ENCODE data around the gene TXNDC16.
"Not testable (repeated sequence)": the region's sequence is repeated elsewhere in the genome, so short reads cannot be mapped to it uniquely, and the experiment has no call there.

The TXNDC16 gene, protein sequence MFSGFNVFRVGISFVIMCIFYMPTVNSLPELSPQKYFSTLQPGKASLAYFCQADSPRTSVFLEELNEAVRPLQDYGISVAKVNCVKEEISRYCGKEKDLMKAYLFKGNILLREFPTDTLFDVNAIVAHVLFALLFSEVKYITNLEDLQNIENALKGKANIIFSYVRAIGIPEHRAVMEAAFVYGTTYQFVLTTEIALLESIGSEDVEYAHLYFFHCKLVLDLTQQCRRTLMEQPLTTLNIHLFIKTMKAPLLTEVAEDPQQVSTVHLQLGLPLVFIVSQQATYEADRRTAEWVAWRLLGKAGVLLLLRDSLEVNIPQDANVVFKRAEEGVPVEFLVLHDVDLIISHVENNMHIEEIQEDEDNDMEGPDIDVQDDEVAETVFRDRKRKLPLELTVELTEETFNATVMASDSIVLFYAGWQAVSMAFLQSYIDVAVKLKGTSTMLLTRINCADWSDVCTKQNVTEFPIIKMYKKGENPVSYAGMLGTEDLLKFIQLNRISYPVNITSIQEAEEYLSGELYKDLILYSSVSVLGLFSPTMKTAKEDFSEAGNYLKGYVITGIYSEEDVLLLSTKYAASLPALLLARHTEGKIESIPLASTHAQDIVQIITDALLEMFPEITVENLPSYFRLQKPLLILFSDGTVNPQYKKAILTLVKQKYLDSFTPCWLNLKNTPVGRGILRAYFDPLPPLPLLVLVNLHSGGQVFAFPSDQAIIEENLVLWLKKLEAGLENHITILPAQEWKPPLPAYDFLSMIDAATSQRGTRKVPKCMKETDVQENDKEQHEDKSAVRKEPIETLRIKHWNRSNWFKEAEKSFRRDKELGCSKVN

DNA sequence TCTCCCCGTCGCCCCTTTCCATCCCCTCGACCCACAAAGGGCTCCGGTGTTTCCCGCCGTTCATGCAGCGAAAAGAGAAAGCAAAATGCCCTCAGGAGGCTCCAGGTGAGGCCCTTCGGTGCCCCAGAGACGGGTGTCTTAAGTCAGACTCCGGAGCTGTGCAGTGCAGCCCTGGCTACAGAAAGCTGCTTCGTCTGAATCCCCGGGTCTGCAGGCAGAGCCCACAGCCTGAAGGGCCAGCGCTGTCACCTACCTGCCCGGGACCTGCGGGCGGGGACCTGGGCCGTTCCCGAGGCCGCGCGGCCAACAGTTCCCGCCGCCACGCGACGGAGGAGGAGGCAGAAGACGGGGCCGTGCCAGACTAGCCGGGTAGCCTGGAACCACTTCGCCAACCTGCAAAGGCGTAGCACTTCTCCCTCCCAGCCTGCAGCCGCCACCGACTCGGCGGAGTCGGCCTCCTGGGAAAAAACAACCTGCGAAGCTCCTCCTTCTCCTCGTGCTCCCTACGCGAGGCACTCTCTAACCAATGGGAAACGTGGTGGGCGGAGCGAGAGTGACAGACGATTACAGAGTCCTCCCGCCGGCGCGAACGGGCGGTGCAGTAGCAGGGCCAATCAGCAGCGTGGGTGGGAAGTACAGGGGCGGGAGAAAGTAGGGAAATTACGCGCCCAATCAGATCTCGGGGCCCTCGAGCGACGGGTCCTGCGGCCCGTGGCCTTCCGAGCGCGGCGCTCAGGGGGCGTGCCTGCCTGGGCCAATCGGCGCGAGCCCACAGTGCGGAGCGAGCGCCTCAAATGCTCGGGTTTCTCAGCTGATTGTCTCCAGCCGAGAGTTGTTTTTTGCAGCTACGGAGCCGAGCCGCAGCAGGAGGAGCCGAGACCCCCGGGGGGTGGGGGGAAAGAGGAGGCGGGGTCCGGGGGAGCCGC lies at the start of gene TXNDC16, which contains the start of gene GPR137C:
TXNDC16 (minus strand) TSS at position 443 of the 926 bp plus-strand sequence. CDS start 8,948 bp downstream, outside the sequence.
GPR137C (plus strand) TSS at position 774 of the 926 bp plus-strand sequence. CDS start 312 bp downstream, outside the sequence.
- peak; percentile 98 to 100 for DNase-seq (ENCODE audit: low read depth in 2 of 2)

GRCh38 chr14:52599974-52600373 lies 47.7 kb upstream of the TXNDC16 start:
- DNase-seq (ENCODE audit: low read depth in 2 of 2), result no peak

GRCh38 chr14:52598568-52598967 lies 46.3 kb upstream of the TXNDC16 start:
- no peak for DNase-seq (ENCODE audit: low read depth in 2 of 2)

GRCh38 chr14:52596861-52597260 lies 44.6 kb upstream of the TXNDC16 start:
- no peak for DNase-seq (ENCODE audit: low read depth in 2 of 2)

GRCh38 chr14:52596320-52596719 lies 44.0 kb upstream of the TXNDC16 start:
- DNase-seq (ENCODE audit: low read depth in 2 of 2), result no peak

DNA sequence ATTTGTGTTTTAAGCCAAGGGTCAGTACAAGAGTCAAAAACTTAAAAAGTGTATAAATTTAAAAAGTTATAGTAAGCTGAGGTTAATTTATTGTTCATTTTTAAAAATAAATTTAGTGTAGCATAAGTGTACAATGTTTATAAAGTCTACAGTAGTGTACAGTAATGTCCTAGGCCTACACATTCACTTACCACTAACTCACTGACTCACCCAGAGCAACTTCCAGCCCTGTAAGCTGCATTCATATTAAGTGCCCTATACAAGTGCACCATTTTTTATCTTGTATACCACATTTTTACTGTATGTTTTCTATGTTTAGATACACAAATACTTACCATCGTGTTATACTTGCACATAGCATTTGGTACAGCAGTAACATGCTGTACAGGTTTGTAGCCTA lies 38.0 kb upstream of the TXNDC16 start:
- DNase-seq (ENCODE audit: low read depth in 2 of 2), result no peak

DNA sequence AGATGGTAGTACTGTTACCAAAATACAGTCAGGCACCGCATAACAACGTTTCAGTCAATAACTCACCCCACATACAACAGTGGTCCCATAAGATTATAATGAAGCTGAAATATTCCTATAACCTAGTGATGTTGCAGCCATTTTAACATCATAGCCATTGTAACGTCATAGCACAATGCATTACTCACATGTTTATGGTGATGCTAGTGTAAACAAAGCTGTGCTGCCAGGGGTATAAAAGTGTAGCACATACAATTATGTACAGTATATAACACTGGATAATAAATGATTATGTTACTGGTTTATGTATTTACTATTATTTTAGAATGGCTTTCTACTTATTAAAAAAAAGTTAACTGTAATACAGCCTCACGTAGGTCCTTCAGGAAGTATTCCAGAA lies 37.3 kb upstream of the TXNDC16 start:
- DNase-seq (ENCODE audit: low read depth in 2 of 2), result no peak

- DNase-seq (ENCODE audit: low read depth in 2 of 2), result no peak
Observed at GRCh38 chr14:52583544-52583943, 31.2 kb upstream of the TXNDC16 start.

GRCh38 chr14:52575858-52576257 lies 23.6 kb upstream of the TXNDC16 start:
- DNase-seq (ENCODE audit: low read depth in 2 of 2), result no peak

DNA sequence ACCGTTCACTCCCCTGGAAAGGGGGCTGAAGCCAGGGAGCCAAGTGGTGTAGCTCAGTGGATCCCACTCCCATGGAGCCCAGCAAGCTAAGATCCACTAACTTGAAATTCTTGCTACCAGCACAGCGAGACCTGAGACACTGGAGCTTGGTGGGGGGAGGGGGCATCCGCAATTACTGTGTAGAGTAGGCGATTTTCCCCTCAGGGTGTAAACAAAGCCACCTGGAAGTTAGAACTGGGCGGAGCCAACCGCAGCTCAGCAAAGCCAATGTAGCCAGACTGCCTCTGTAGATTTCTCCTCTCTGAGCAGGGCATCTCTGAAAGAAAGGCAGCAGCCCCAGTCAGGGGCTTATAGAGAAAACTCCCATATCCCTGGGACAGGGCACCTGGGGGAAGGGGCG lies 16.1 kb upstream of the TXNDC16 start:
- not testable (repeated sequence) for DNase-seq (ENCODE audit: low read depth in 2 of 2)

GRCh38 chr14:52563120-52563519 lies 10.8 kb upstream of the TXNDC16 start:
- DNase-seq (ENCODE audit: low read depth in 2 of 2), result no peak

DNA sequence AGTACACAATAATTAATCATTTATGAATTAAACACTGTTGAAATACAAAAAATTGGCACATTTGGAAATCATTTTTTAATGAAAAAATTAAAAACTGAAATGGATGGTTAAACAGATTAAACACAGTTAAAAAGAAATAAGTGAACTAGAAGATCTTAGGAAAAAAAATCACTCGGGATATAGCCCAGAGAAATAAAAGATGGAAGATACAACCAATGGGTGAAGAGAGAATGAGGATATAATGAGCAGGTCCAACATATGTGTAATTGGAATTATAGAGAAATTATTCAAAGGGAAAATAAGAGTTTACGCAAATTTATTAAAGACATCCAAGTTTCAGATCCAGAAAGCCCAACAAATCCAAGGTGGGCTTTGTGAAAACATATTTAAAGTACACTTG lies 6.4 kb upstream of the TXNDC16 start:
- DNase-seq (ENCODE audit: low read depth in 2 of 2), result no peak

GRCh38 chr14:52553671-52554575 lies 1.6 kb upstream of the TXNDC16 start:
- DNase-seq (ENCODE audit: low read depth in 2 of 2), result peak; percentile 71 to 73

GRCh38 chr14:52553002-52553670 lies 831 bp upstream of the TXNDC16 start:
- peak; percentile 25 to 32 for DNase-seq (ENCODE audit: low read depth in 2 of 2)

DNA sequence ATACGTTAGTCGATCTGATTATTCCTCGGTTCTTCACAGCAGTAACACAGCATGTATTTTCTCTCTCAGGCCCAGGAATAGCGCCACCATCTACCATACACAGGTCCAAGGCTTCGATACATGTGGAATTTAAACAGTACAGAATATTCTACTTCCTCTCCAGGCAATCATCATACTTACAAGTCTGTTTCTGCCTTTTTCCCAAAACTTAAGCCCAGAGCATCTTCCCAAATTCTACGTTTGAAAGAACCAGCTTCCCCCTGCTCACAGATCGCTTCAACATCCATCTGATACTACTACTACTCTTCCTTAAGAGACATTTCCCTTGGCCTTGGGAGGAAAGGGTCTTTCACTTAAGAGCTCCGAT lies 626 bp downstream of the TXNDC16 start:
- peak in 1 of 2 donors; percentile 2 for DNase-seq (ENCODE audit: low read depth in 2 of 2)

- no peak for DNase-seq (ENCODE audit: low read depth in 2 of 2)
Observed at GRCh38 chr14:52551205-52551604, 1.1 kb downstream of the TXNDC16 start.

DNA sequence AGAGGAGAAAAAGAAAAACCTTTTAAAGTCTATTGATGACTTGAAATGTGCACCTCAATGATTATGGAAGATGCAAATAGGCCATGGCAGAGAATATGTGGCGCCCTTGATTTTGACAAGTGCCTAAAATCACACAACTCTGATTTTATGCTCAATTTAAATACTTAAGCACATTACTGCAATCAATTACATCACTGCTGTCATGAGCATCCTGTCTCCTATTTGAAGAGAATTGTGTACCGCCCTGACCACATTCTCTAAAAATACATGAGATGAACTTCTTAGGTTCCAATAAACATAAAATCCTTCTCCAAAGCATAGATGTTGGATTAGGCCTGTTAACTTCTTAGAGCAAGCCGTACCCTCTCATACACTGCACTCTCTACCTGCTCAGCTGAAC lies 1.6 kb downstream of the TXNDC16 start:
- DNase-seq (ENCODE audit: low read depth in 2 of 2), result no peak

DNA sequence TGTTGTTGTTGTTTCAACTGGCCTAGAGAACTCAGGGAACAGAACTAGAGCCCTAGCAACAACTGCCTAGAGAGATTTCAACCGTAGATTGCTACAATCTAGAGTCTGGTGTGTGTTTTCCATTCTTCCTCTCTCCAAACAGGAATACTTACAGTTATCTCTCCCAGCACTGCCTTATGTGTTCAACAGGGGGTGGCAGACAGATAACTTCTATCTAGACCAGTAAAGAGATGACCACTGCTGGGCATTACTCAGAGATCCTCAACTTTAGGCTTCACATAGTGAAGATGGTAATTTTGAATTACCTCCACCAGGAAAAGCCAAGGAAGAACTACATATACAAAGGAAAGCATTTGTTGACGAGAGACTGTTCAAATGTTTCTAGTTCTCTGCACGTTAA lies 4.8 kb downstream of the TXNDC16 start:
- DNase-seq (ENCODE audit: low read depth in 2 of 2), result no peak

DNA sequence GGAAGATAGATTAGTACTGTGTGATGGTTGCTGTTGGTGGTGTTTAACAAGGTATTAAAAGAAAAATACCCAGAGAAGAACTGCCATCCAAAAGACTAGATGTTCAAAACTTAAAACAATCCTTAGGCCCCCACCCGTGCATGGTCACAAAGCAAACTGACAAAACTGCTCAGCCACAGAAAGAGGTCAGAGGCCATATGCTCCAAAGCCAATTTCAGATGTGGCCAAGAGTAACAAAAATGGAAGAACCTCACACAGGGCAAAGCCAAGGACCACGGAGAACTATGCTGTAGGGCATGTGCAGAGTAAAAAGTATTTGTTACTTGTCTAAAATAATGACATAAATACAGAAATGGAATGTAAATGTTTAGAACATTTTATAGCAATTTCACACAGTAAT lies 5.3 kb downstream of the TXNDC16 start:
- DNase-seq (ENCODE audit: low read depth in 2 of 2), result no peak

DNA sequence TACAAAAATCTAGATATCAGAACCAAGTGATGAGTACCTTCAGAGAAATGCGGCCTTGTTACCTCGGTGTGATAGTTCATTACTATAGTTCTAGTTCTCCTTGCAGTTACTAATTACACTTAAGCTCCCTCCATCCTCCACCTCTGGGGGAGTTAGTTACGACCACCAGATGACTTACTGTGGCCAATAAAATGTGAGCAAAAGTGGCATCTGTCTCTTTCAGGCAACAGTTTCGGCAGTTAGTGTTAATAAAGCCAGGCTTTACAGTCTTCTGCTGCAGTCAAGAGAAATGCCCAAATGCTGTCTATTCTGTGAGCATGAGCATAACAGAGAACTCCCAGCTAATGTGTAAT lies 6.0 kb downstream of the TXNDC16 start:
- no peak for DNase-seq (ENCODE audit: low read depth in 2 of 2)

All from stimulated activated CD4-positive, alpha-beta T cell treated with anti-CD3 and anti-CD28 coated beads, Interleukin-4, amount 100 ng/mL, for 48 hours (primary cell).